Motor neuron (in vitro differentiated cells): ENCODE measurements around the gene GPR179. TPM values are rescaled to one million over a fixed set of nuclear protein-coding genes. Genes with fewer than 3 reads are reported as not detected.

ENCODE experiments used
- ATAC-seq, 8 experiments: fragments of 200-7000 bp; cut with Tn5 transposase; replicated peaks in 6 of 8; 2 replicates each; pipeline ENCODE4 v1.8.0; 2021; ENCODE audit warnings: mild to moderate bottlenecking in 8 of 8, moderate library complexity in 8 of 8
- H3K27ac ChIP-seq, 2 donors: fragments of 250-450 bp; sonication (Bioruptor Pico); 2 replicates each; pipeline ENCODE4 v1.9.0; 2021; ENCODE audit warnings: antibody characterized with exemption in 2 of 2, mild to moderate bottlenecking in 2 of 2, moderate library complexity in 1 of 2
- H3K4me1 ChIP-seq, 2 donors: fragments of 250-450 bp; sonication (Bioruptor Pico); replicated peaks in 1 of 2; 2 replicates each; pipeline ENCODE4 v1.6.1; 2021; ENCODE audit warnings: antibody characterized with exemption in 2 of 2, mild to moderate bottlenecking in 2 of 2, moderate library complexity in 1 of 2
- H3K4me3 ChIP-seq, 5 donors: fragments of 250-450 bp; sonication (Bioruptor Pico); 2 replicates each; pipeline ENCODE4 v1.9.0; 2021; ENCODE audit warnings: antibody characterized with exemption in 5 of 5, mild to moderate bottlenecking in 5 of 5, moderate library complexity in 4 of 5
- WGBS, 10 experiments: fragments of 450-650 bp; shearing (Covaris generic); methylation state at CpG; one replicate each; pipeline ENCODE4 v1.0.0; 2022; 5-methylcytosine and 5-hydroxymethylcytosine counted together
- in situ Hi-C, 9 experiments: fragments of 400-800 bp; cut with MboI; loops; one replicate each; pipeline ENCODE4 v1.15.0; 2021; ENCODE audit warnings: low sequenced_read_pairs in 9 of 9, low pct_unique_long_range_greater_than_20kb in 2 of 9; ENCODE audit not compliant: unreplicated experiment in 9 of 9
- total RNA-seq, 8 experiments: library from RNA; unstranded; fragments of 300-600 nt; gene quantifications; 2 replicates each; pipeline versions ENCODE4 v1.2.3 to v1.2.4, GENCODE V29; 2022

GPR179 gene
- total RNA-seq, 8 experiments from 2014 or later = 0.36 to 2.9 (median 0.82) TPM

- peaks cover 10 to 12% of the 10 kb centered on the region in 2 donors for H3K4me1 ChIP-seq
- peak in 3 of 8 experiments; percentile 38 to 46 (median 41) for ATAC-seq
- no peak overlapping the region for H3K27ac ChIP-seq
- in situ Hi-C loops = loop anchor here in 2 of 9 experiments (10.0 to 25.0 kb wide), 2 partner anchors 75 to 97 kb away; partner anchors contain the start of gene ARHGAP23 (in 1 of the 2)
- H3K4me3 ChIP-seq = no peak overlapping the region
Observed at GRCh38 chr17:38339891-38340290, 3.9 kb downstream of the GPR179 start.

- Histone ChIP-seq H3K4me1 (peaks cover 4 to 12% of the 10 kb centered on the region in 2 donors), H3K4me3 (no peak overlapping the region), H3K27ac (no peak overlapping the region)
- WGBS, 10 experiments = 35 to 100% (median 51%) methylated on average over 1 to 4 of the region's 4 CpGs; no CpG with 5 or more reads in 7 of the 10 experiments
- in situ Hi-C loops = loop anchor here in 1 of 9 experiments (25.0 kb wide), 1 partner anchor 99 kb away; the partner anchor contains the start of gene ARHGAP23
- no peak for ATAC-seq
Observed at GRCh38 chr17:38338535-38338934, 5.2 kb downstream of the GPR179 start.

GRCh38 chr17:38338053-38338452, 5.7 kb downstream of the GPR179 start:
- Histone ChIP-seq H3K4me3 (no peak overlapping the region), H3K27ac (no peak overlapping the region), H3K4me1 (peaks cover 4 to 12% of the 10 kb centered on the region in 2 donors)
- in situ Hi-C loops = loop anchor here in 1 of 9 experiments (25.0 kb wide), 1 partner anchor 99 kb away; the partner anchor contains the start of gene ARHGAP23
- WGBS, 10 experiments = 20 to 90% (median 79%) methylated on average over 1 to 3 of the region's 5 CpGs; no CpG with 5 or more reads in 4 of the 10 experiments
- ATAC-seq = no peak

- Histone ChIP-seq H3K27ac (no peak overlapping the region), H3K4me3 (no peak overlapping the region), H3K4me1 (peaks cover 4 to 12% of the 10 kb centered on the region in 2 donors)
- no peak for ATAC-seq
- in situ Hi-C loops = loop anchor here in 1 of 9 experiments (25.0 kb wide), 1 partner anchor 100 kb away; the partner anchor contains the start of gene ARHGAP23
- WGBS, 10 experiments = 70 to 100% (median 78%) methylated on average over 1 to 10 of the region's 11 CpGs; no CpG with 5 or more reads in 6 of the 10 experiments
Observed at GRCh38 chr17:38336838-38337237, 6.9 kb downstream of the GPR179 start.

GRCh38 chr17:38334480-38335364, 9.0 kb downstream of the GPR179 start:
- Histone ChIP-seq H3K4me3 (no peak overlapping the region), H3K4me1 (peaks cover 0 to 4% of the 10 kb centered on the region in 2 donors), H3K27ac (no peak overlapping the region)
- ATAC-seq = no peak
- in situ Hi-C loops = loop anchor here in 1 of 9 experiments (25.0 kb wide), 1 partner anchor 103 kb away; the partner anchor contains the start of gene ARHGAP23
- 80 to 91% (median 85%) methylated on average over 1 to 6 of the region's 30 CpGs; no CpG with 5 or more reads in 7 of the 10 experiments for WGBS, 10 experiments

GRCh38 chr17:38333635-38334295, 10.0 kb downstream of the GPR179 start:
- no peaks in the 10 kb centered on the region for H3K4me1 ChIP-seq
- H3K4me3 ChIP-seq = no peak overlapping the region
- ATAC-seq = peak; percentile 57 to 91 (median 66)
- 0 to 90% (median 66%) methylated on average over 1 to 4 of the region's 12 CpGs; no CpG with 5 or more reads in 4 of the 10 experiments for WGBS, 10 experiments
- no peak overlapping the region for H3K27ac ChIP-seq
- in situ Hi-C loops = loop anchor here in 1 of 9 experiments (25.0 kb wide), 1 partner anchor 104 kb away; the partner anchor contains the start of gene ARHGAP23

GRCh38 chr17:38332735-38333134, 11.0 kb downstream of the GPR179 start:
- H3K27ac ChIP-seq = no peak overlapping the region
- no peaks in the 10 kb centered on the region for H3K4me1 ChIP-seq
- no peak overlapping the region for H3K4me3 ChIP-seq
- WGBS, 10 experiments = 0 to 100% (median 60%) methylated on average over 1 to 2 of the region's 7 CpGs; no CpG with 5 or more reads in 7 of the 10 experiments
- in situ Hi-C loops = loop anchor here in 1 of 9 experiments (25.0 kb wide), 1 partner anchor 105 kb away; the partner anchor contains the start of gene ARHGAP23
- ATAC-seq = no peak

GRCh38 chr17:38330941-38331411, 12.8 kb downstream of the GPR179 start:
- Histone ChIP-seq H3K27ac (no peak overlapping the region), H3K4me1 (peaks cover under 1 to 1% of the 10 kb centered on the region in 2 donors), H3K4me3 (no peak overlapping the region)
- ATAC-seq = no peak
- 93 to 100% methylated on average over 1 to 7 of the region's 23 CpGs; no CpG with 5 or more reads in 8 of the 10 experiments for WGBS, 10 experiments
- in situ Hi-C loops = loop anchor here in 1 of 9 experiments (25.0 kb wide), 1 partner anchor 106 kb away; the partner anchor contains the start of gene ARHGAP23

- ATAC-seq = no peak
- 79 to 100% (median 81%) methylated on average over 1 to 14 of the region's 25 CpGs; no CpG with 5 or more reads in 3 of the 10 experiments for WGBS, 10 experiments
- in situ Hi-C loops = loop anchor here in 1 of 9 experiments (25.0 kb wide), 1 partner anchor 107 kb away; the partner anchor contains the start of gene ARHGAP23
- Histone ChIP-seq H3K27ac (no peak overlapping the region), H3K4me3 (no peak overlapping the region), H3K4me1 (peaks cover 9 to 10% of the 10 kb centered on the region in 2 donors)
Observed at GRCh38 chr17:38329808-38330730, 13.7 kb downstream of the GPR179 start.

GRCh38 chr17:38329284-38329683, 14.5 kb downstream of the GPR179 start:
- H3K4me3 ChIP-seq = no peak overlapping the region
- in situ Hi-C loops = loop anchor here in 1 of 9 experiments (25.0 kb wide), 1 partner anchor 108 kb away; the partner anchor contains the start of gene ARHGAP23
- WGBS, 10 experiments = 14 to 100% (median 80%) methylated on average over 1 to 6 of the region's 7 CpGs; no CpG with 5 or more reads in 5 of the 10 experiments
- H3K27ac ChIP-seq = no peak overlapping the region
- ATAC-seq = no peak
- peaks cover 17% of the 10 kb centered on the region in 2 donors for H3K4me1 ChIP-seq

GRCh38 chr17:38328620-38329019, 15.1 kb downstream of the GPR179 start:
- no peak for ATAC-seq
- in situ Hi-C loops = loop anchor here in 1 of 9 experiments (25.0 kb wide), 1 partner anchor 109 kb away; the partner anchor contains the start of gene ARHGAP23
- Histone ChIP-seq H3K27ac (no peak overlapping the region), H3K4me3 (no peak overlapping the region), H3K4me1 (peaks cover 17 to 22% of the 10 kb centered on the region in 2 donors)
- WGBS, 10 experiments = 55 to 100% (median 75%) methylated on average over 1 to 7 of the region's 7 CpGs; no CpG with 5 or more reads in 3 of the 10 experiments
